Right kidney (tissue), 1 donor: ENCODE results near the gene LARGE1.

Experiments
- DNase-seq: peaks from one replicate; pipeline ENCODE4 v3.0.0-alpha.2; 2016

Gene LARGE1

DNA sequence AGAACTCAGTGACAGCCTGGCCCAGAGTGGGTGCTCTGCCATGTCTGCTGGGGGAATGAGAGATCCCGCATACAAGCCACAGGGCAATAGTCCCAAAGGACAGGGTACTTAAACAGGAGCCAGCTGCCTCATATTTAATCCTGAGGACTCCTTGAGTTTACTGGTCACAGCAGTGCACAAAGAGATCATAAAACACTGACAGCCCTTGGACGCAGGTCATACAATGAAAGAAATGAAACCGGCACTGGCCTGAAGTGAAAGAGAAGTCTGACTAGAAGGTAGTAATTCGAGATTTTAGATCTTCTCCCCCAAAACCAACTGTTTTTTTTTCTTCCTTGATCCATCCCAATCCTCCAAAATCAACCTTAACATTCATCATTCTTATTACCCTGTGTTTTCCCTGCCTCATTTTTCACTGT is 562.3 kb downstream of the LARGE1 start:
- peak; percentile 37 for DNase-seq

GRCh38 chr22:33354928-33355327 is 565.3 kb downstream of the LARGE1 start:
- no peak for DNase-seq

- no peak for DNase-seq
These were observed 566.8 kb downstream of the LARGE1 start for GRCh38 chr22:33353502-33353901.

- no peak for DNase-seq
These were observed 567.5 kb downstream of the LARGE1 start for GRCh38 chr22:33352768-33353167.

DNA sequence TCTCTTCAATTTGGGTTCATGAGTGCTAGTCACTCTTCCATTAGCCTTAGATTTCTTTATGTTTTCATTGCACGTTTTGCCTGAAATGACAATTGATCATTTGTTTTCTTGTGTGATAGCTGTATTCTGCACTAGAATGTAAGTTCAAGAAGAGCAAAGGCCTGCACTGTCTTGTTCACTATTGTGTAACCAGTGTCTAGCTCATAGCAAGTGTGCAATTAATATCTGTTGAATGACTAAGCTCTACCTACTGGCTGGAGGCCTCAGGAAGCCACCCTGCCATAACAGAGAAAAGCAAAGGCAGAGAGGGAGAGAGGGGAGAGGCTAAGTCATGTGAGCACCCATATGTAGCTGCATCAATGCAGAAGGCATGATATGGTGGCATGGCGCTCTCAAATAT is 569.3 kb downstream of the LARGE1 start:
- no peak for DNase-seq

DNA sequence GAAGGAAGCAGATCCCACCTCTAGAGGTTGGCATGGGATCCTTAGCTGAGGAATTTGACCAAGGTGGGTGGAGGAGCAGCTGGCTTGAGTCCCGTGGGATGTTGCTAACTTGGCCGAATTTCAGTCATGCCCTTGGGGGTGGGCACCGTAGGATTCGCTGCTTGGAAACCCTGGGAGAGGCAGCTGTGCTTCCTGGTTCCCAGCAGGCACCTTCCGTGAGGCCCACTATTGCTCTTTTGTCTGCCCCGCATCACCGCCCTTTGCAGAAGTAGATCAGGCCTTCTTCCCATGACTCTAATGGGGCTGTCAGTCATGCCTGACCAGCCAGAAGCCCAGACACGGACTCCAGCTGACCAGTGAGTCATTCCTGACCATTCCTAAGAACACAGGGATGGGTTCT is 569.8 kb downstream of the LARGE1 start:
- DNase-seq, result no peak

DNA sequence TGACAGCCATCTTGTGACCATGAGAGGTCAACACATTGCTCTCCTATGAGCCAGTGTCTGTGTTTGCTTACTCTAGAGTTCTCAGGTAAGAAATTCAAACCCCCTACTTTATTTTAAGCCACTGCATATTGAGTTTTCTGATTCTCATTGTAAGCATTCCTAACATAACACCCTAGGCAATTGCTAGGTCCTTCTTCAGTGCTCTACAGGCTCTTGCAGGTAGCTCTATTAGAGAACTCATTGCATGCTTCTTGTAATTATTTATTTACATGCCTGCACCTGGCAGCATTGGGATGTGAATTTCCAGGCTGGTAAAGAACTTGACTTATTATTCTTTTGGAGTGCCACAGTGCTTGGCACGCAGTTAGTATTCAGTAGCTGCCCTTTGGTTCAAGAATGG is 573.3 kb downstream of the LARGE1 start:
- no peak for DNase-seq

- DNase-seq, result no peak
These were observed 578.7 kb downstream of the LARGE1 start for GRCh38 chr22:33341611-33342010.

DNA sequence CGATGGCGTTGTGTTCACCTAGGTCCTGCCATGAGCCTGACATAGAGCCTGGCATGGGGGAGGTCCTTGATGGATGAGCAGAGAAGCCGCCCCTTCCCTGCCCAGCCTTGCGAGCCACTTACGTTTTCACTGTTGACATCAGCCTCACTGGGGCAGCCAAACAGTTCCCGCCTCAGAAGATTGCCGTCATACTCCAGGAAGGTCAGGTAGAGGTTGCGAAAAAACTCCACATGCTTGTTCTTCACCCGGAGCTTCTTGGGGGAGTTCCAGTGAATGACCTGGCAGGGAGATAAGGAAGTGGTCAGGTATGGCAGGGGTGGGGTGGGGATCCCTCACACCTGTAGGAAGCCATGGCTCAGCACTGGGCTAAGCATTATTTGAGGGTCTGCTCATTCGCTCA is 582.8 kb downstream of the LARGE1 start:
- DNase-seq, result no peak

GRCh38 chr22:33335611-33336279 is 584.5 kb downstream of the LARGE1 start:
- DNase-seq, result no peak

DNA sequence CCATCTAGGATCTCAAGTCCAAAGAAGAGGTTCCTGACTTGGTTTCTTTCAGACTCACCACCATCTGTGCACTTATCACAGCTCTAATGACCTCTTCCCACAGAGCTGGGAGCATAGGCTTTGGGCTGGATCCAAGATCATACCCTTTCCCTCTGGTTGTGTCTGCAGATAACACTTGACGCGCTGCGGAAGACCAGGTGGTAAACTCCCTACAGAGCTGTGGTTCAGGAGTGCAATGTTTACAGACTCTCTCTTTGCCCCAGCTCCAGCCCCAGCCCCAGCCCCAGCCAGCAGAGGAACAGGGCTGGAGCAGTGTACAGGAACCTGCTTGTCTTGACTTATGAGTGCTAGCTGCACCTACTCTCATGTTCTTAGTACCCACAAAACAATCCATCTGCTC is 587.7 kb downstream of the LARGE1 start:
- no peak for DNase-seq

- no peak for DNase-seq
These were observed 589.3 kb downstream of the LARGE1 start for GRCh38 chr22:33331017-33331416.

- DNase-seq, result no peak
These were observed 589.7 kb downstream of the LARGE1 start for GRCh38 chr22:33330534-33330933.

GRCh38 chr22:33329398-33329797 is 590.9 kb downstream of the LARGE1 start:
- DNase-seq, result no peak

- no peak for DNase-seq
These were observed 591.4 kb downstream of the LARGE1 start for GRCh38 chr22:33328789-33329296.

- DNase-seq, result no peak
These were observed 592.9 kb downstream of the LARGE1 start for GRCh38 chr22:33327348-33327860.

GRCh38 chr22:33326540-33327295 is 593.6 kb downstream of the LARGE1 start:
- DNase-seq, result no peak

- no peak for DNase-seq
These were observed 594.9 kb downstream of the LARGE1 start for GRCh38 chr22:33325232-33326004.

DNA sequence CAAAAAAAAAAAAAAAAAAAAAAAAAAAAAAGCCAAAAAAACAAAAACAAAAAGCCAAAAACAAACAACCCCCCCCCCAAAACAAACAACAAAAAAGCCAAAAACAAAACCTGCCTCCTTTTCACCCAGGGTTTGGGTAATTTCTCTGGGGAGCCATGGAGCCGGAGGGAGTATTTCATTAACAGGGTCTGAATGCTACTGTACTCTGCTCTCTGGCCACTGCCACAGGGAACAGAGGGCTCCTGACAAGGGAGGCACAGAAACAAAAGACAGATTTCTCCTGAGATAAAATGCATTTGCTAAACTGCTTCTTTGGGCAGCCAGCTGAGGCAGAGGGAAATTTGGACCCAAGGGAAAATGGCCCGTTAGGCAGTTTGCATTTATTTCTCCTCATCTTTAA is 596.0 kb downstream of the LARGE1 start:
- no peak for DNase-seq

GRCh38 chr22:33321466-33321865 is 598.8 kb downstream of the LARGE1 start:
- DNase-seq, result no peak

GRCh38 chr22:33315954-33316353 is 604.3 kb downstream of the LARGE1 start:
- DNase-seq, result no peak

DNA sequence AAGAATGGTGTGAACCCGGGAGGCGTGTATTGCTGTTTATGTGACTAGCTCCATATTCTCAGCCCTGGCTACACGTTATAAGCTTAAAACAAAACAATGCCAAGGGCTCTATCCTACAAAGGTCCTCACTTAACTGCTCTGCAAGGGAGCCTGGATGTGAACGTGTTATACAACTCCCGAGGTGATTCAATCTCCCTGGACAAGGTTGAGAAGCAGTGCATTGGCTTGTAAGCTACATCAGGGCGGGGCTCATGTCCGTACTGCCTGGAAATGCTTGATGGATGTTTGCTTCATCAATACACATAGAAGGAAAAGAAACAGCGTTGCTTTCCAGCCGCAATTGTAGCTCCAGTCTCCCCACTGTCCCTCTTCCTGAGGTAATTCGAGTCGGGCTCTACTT is 605.2 kb downstream of the LARGE1 start:
- DNase-seq, result no peak

- no peak for DNase-seq
These were observed 606.0 kb downstream of the LARGE1 start for GRCh38 chr22:33314316-33314715.
